Activated CD4-positive, alpha-beta T cell treated with anti-CD3 and anti-CD28 coated beads for 36 hours (primary cell): Measurements from ENCODE around the gene SAGE1. TPM values are rescaled to one million over a fixed set of nuclear protein-coding genes. Genes with fewer than 3 reads are reported as not detected.
"Not testable (repeated sequence)": the region's sequence is repeated elsewhere in the genome, so short reads cannot be mapped to it uniquely, and the experiment has no call there.

Experiments used
- ATAC-seq: fragments of 200-7000 bp; cut with Tn5 transposase; one replicate; pipeline ENCODE4 v1.10.0; 2021; ENCODE audit warnings: mild to moderate bottlenecking, moderate library complexity
- CTCF ChIA-PET: fragments of 350-600 bp; sonication (Branson Sonifier 250); formaldehyde crosslinking; loops from one replicate; lab custom pipeline; 2021; ENCODE audit warnings: antibody characterized with exemption; lab: Charles Lee
- POLR2A ChIA-PET: fragments of 350-600 bp; sonication (Branson Sonifier 250); formaldehyde crosslinking; loops from one replicate; lab custom pipeline; 2021; ENCODE audit warnings: antibody characterized with exemption, inconsistent platforms; lab: Charles Lee
- DNase-seq: peaks from one replicate; pipeline ENCODE4 v3.0.0-alpha.2; 2020
- H3K27ac Mint-ChIP-seq: one replicate; pipeline ENCODE4 v1.8.0; 2021; ENCODE audit warnings: mixed read lengths
- H3K27me3 Mint-ChIP-seq: one replicate; pipeline ENCODE4 v1.8.0; 2021; ENCODE audit warnings: mixed read lengths
- H3K36me3 Mint-ChIP-seq: one replicate; pipeline ENCODE4 v1.8.0; 2021; ENCODE audit warnings: low read depth, mixed read lengths
- H3K4me1 Mint-ChIP-seq: one replicate; pipeline ENCODE4 v1.8.0; 2021; ENCODE audit warnings: mixed read lengths
- H3K4me3 Mint-ChIP-seq: one replicate; pipeline ENCODE4 v1.8.0; 2021; ENCODE audit warnings: mild to moderate bottlenecking, moderate library complexity, mixed read lengths
- H3K9me3 Mint-ChIP-seq: one replicate; pipeline ENCODE4 v1.8.0; 2021; ENCODE audit warnings: low read depth, mixed read lengths
- intact Hi-C, 2 experiments: fragments of 100-400 bp; cut with DNase I in 1 of 2; cut with micrococcal nuclease in 1 of 2; formaldehyde crosslinking; loops; one replicate each; pipeline versions ENCODE4 v1.14.2 to v1.15.1; 2022 to 2024; cut with DNase I, micrococcal nuclease
- total RNA-seq, 2 experiments: library from RNA; stranded (reverse); gene quantifications; one replicate each; pipeline ENCODE4 v1.2.3, GENCODE V29; 2021

Gene SAGE1, protein sequence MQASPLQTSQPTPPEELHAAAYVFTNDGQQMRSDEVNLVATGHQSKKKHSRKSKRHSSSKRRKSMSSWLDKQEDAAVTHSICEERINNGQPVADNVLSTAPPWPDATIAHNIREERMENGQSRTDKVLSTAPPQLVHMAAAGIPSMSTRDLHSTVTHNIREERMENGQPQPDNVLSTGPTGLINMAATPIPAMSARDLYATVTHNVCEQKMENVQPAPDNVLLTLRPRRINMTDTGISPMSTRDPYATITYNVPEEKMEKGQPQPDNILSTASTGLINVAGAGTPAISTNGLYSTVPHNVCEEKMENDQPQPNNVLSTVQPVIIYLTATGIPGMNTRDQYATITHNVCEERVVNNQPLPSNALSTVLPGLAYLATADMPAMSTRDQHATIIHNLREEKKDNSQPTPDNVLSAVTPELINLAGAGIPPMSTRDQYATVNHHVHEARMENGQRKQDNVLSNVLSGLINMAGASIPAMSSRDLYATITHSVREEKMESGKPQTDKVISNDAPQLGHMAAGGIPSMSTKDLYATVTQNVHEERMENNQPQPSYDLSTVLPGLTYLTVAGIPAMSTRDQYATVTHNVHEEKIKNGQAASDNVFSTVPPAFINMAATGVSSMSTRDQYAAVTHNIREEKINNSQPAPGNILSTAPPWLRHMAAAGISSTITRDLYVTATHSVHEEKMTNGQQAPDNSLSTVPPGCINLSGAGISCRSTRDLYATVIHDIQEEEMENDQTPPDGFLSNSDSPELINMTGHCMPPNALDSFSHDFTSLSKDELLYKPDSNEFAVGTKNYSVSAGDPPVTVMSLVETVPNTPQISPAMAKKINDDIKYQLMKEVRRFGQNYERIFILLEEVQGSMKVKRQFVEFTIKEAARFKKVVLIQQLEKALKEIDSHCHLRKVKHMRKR
- total RNA-seq, result not detected

DNA sequence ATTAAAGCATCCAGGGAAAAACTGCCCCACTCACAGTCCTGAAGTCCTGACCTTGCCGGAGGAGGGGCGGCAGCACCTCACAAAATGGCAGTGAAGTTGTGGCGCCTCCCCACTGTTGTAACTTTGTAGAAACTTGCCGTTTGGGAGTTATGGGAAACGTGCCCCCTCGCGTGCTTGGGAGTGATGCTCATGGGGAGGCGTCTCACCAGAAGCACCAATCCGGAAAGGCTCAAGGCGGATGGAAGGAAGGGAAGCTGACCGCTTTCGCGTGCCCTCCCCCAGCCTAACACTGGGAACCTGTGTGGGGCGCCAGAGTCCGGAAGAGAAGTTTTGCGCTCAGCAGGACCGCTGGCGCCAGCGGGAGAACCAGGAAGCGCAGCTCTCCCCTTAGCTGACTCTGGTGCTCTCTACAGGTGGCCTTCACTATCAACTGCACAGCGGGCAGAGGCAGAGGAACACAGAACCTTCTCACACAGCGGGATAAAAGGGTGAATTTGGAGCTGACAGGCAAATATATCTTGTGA, at the start of gene SAGE1, which contains the start of gene CT45A10:
Gene SAGE1, plus strand, starts transcription at position 423 of the 524 bp plus-strand sequence. CDS start 2,527 bp downstream, outside the sequence.
Gene CT45A10, minus strand, starts transcription at position 151 of the 524 bp plus-strand sequence. CDS start 8,100 bp downstream, outside the sequence.
- H3K36me3 Mint-ChIP-seq, result no peaks in the 10 kb centered on the region
- no peak within 1 kb of the TSS for H3K4me3 Mint-ChIP-seq
- intact Hi-C loops, result no loop called here
- no peak for ATAC-seq
- ChIA-PET CTCF (interaction anchor here (0.6 kb wide), 1 partner anchor 10 kb away, joined by 3 read pairs; no protein-coding TSS in a partner anchor), POLR2A (no interaction called here)
- DNase-seq, result no peak
- H3K27me3 Mint-ChIP-seq, result no peaks in the 10 kb centered on the region
- no peak within 1 kb of the TSS for H3K27ac Mint-ChIP-seq
- no peaks in the 10 kb centered on the region for H3K9me3 Mint-ChIP-seq
- H3K4me1 Mint-ChIP-seq, result no peaks in the 10 kb centered on the region

DNA sequence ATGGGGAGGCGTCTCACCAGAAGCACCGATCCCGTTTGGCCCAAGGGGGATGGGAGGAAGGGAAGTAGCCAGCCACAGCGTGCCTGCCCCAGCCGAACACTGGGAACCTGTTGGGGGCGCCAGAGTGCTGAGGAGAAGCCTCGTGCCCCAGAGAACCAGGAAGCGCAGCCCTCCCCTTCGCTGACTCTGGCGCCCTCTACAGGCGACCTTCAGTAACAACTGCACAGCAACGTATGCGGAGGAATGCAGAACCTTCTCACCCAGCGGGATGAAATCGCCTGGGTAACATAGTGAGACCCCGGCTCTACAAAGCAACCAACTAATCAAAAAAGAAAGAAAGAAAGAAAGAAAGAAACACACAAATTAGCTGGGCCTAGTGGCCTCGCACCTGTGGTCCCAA, 39.1 kb upstream of the SAGE1 start, which contains the start of gene CT45A8:
Gene CT45A8, minus strand, starts transcription at position 101 of the 400 bp plus-strand sequence. CDS start 3,755 bp downstream, outside the sequence.
- H3K27ac Mint-ChIP-seq, POLR2A ChIA-PET, ATAC-seq, DNase-seq, H3K9me3 Mint-ChIP-seq, intact Hi-C loops, H3K4me3 Mint-ChIP-seq, H3K36me3 Mint-ChIP-seq, H3K27me3 Mint-ChIP-seq, CTCF ChIA-PET, H3K4me1 Mint-ChIP-seq: not testable (repeated sequence)

DNA sequence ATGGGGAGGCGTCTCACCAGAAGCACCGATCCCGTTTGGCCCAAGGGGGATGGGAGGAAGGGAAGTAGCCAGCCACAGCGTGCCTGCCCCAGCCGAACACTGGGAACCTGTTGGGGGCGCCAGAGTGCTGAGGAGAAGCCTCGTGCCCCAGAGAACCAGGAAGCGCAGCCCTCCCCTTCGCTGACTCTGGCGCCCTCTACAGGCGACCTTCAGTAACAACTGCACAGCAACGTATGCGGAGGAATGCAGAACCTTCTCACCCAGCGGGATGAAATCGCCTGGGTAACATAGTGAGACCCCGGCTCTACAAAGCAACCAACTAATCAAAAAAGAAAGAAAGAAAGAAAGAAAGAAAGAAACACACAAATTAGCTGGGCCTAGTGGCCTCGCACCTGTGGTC, 21.8 kb upstream of the SAGE1 start, which contains the start of gene CT45A9:
Gene CT45A9, minus strand, starts transcription at position 101 of the 400 bp plus-strand sequence. CDS start 3,751 bp downstream, outside the sequence.
- DNase-seq, H3K36me3 Mint-ChIP-seq, H3K4me1 Mint-ChIP-seq, H3K27ac Mint-ChIP-seq, POLR2A ChIA-PET, intact Hi-C loops, CTCF ChIA-PET, ATAC-seq, H3K9me3 Mint-ChIP-seq, H3K4me3 Mint-ChIP-seq, H3K27me3 Mint-ChIP-seq: not testable (repeated sequence)

DNA sequence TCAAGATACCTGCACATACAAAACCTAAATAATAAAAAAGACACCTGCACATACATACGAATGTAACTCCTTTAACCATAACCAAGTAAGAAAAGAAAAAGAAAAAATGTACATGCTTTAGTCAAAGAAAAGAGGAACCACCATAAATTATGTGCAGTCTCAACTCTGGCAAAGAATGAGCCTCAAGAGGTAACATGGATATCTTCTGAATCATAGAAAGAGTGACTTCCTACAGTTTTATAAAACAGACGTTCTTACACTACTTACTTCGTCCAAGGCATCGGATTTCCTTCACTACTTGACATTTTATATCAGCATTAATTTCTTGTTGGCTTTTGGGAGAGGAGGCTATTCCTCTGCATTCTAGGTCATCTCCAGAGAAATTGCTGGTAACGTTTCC, 10.8 kb upstream of the SAGE1 start:
- H3K4me3 Mint-ChIP-seq, H3K27ac Mint-ChIP-seq, H3K9me3 Mint-ChIP-seq, H3K36me3 Mint-ChIP-seq, H3K27me3 Mint-ChIP-seq, ATAC-seq, POLR2A ChIA-PET, intact Hi-C loops, H3K4me1 Mint-ChIP-seq, CTCF ChIA-PET, DNase-seq: not testable (repeated sequence)

DNA sequence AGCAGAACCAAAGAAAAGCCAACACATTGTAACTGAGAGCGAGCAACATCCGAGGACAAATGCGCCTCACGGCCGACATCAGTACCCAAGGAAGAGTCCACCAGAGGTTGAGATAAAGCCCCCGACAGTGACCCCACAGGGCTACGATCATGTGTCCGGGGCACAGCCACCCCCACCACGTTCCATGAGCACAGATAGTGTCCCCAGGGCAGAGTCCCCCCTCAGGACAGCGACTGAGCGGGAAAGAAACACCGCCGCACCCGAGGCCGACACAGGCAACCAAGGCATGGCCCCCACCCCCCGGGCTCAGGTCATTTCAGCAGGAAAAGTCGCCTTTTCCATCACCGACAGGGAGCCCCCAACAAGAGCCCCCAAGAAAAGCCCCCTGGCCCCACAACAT, 5.3 kb upstream of the SAGE1 start:
- H3K36me3 Mint-ChIP-seq, POLR2A ChIA-PET, H3K4me1 Mint-ChIP-seq, ATAC-seq, H3K27ac Mint-ChIP-seq, CTCF ChIA-PET, H3K9me3 Mint-ChIP-seq, H3K4me3 Mint-ChIP-seq, intact Hi-C loops, H3K27me3 Mint-ChIP-seq, DNase-seq: not testable (repeated sequence)

DNA sequence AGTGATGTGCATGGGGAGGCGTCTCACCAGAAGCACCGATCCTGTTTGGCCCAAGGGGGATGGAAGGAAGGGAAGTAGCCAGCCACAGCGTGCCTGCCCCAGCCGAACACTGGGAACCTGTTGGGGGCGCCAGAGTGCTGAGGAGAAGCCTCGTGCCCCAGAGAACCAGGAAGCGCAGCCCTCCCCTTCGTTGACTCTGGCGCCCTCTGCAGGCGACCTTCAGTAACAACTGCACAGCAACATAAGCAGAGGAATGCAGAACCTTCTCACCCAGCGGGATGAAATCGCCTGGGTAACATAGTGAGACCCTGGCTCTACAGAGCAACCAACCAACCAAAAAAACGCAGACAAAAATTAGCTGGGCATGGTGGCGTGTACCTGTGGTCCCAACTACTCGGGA, 4.5 kb upstream of the SAGE1 start:
- H3K9me3 Mint-ChIP-seq, CTCF ChIA-PET, intact Hi-C loops, ATAC-seq, H3K4me1 Mint-ChIP-seq, H3K27ac Mint-ChIP-seq, H3K36me3 Mint-ChIP-seq, POLR2A ChIA-PET, H3K27me3 Mint-ChIP-seq, H3K4me3 Mint-ChIP-seq: not testable (repeated sequence)
- peak; percentile 77 for DNase-seq

DNA sequence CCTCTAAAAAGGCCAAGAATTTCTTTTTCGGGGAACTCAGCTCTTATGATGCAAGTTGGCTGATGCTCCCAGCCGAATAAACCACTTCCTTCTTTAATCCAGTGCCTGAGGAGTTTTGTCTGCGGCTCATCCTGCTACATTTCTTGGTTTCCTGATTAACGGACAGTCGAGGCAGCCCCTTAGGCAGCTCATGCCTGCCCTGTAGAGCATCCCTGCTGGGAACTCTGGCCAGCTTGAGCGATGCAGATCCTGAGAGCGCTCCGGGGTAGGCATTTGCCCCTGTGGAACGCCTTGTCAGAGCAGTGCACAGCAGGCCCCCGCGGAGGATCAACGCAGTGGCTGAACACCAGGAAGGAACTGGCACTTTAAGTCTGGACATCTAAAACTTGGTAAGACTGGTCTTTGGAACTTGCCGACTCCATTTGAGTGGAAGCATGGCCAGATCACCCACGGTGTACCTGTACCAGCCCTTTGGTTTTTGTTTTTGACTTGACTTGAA, 3.4 kb upstream of the SAGE1 start:
- POLR2A ChIA-PET, result no interaction called here
- H3K27me3 Mint-ChIP-seq, result no peaks in the 10 kb centered on the region
- ATAC-seq, result no peak
- no peaks in the 10 kb centered on the region for H3K36me3 Mint-ChIP-seq
- intact Hi-C loops, result no loop called here
- H3K27ac Mint-ChIP-seq, result no peak overlapping the region
- H3K9me3 Mint-ChIP-seq, result no peaks in the 10 kb centered on the region
- H3K4me1 Mint-ChIP-seq, result no peaks in the 10 kb centered on the region
- no peak for DNase-seq
- CTCF ChIA-PET, result interaction anchor here (1.2 kb wide), 1 partner anchor 9 kb away, joined by 3 read pairs; no protein-coding TSS in a partner anchor
- no peak overlapping the region for H3K4me3 Mint-ChIP-seq

DNA sequence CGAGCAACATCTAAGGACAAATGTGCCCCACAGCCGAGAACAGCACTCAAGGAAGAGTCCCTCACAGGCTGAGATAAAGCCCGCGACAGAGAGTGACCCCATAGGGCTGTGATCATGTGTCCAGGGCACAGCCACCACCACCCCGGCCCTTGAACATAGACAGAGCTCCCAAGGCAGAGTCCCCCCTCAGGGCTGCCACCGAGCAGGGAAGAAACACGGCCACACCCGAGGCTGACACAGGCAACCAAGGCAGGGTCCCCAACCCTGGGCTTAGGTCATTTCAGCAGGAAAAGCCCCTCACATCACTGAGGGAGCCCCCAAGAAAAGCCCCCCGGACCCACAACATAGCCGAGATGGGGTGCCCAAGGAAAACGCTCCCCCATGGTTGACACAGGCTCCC, 735 bp upstream of the SAGE1 start:
- Mint-ChIP-seq H3K27me3 (no peaks in the 10 kb centered on the region), H3K4me3 (no peak overlapping the region), H3K36me3 (no peaks in the 10 kb centered on the region), H3K27ac (no peak overlapping the region), H3K4me1 (no peaks in the 10 kb centered on the region), H3K9me3 (no peaks in the 10 kb centered on the region)
- ATAC-seq, result no peak
- CTCF ChIA-PET, result no interaction called here
- intact Hi-C loops, result no loop called here
- DNase-seq, result no peak
- POLR2A ChIA-PET, result no interaction called here

DNA sequence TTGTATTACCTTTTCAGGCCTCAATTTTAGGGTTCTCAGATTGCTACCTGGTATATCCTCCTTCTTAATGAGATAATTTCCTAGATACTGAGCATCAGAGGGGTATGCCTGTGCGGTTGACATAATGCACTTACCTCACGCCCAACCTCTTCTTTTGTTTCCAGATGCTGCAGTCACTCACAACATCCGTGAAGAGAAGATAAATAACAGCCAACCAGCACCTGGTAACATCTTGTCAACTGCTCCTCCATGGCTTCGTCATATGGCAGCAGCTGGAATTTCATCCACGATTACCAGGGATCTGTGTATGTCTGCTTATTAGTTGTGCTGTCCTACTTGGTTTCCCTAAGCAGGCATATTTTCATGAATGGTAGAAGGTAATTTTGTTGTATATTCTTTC, 16.7 kb downstream of the SAGE1 start:
- H3K4me3 Mint-ChIP-seq, result no peak overlapping the region
- ChIA-PET POLR2A (no interaction called here), CTCF (no interaction called here)
- H3K27ac Mint-ChIP-seq, result no peak overlapping the region
- intact Hi-C loops, result no loop called here
- no peaks in the 10 kb centered on the region for H3K9me3 Mint-ChIP-seq
- ATAC-seq (no peak), DNase-seq (no peak)
- no peaks in the 10 kb centered on the region for H3K4me1 Mint-ChIP-seq
- H3K27me3 Mint-ChIP-seq, result peaks cover 3% of the 10 kb centered on the region
- H3K36me3 Mint-ChIP-seq, result no peaks in the 10 kb centered on the region

DNA sequence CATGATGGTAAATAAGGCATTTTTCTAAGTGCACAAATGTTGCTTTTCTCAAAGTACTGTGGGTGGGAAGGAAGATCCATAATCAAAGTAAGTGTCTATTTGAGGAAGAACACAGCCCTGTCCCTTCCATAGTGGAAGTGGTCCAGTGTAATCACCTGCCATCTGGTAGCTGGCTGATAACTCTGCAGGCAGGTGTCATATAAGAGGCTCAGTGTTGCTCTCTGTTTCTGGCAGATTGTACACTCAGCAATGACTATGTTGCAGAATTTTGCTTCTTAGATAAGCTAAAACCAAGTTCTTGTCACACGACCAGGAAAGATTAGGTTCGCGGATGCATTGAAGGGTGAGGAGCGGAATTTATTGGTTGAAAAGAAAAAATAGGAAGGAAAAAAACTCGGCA, 20.9 kb downstream of the SAGE1 start:
- Mint-ChIP-seq H3K36me3 (no peaks in the 10 kb centered on the region), H3K27me3 (peaks cover 3% of the 10 kb centered on the region), H3K27ac (no peak overlapping the region), H3K4me1 (no peaks in the 10 kb centered on the region), H3K9me3 (no peaks in the 10 kb centered on the region), H3K4me3 (no peak overlapping the region)
- ChIA-PET POLR2A (no interaction called here), CTCF (no interaction called here)
- ATAC-seq, result no peak
- DNase-seq, result no peak
- intact Hi-C loops, result no loop called here

DNA sequence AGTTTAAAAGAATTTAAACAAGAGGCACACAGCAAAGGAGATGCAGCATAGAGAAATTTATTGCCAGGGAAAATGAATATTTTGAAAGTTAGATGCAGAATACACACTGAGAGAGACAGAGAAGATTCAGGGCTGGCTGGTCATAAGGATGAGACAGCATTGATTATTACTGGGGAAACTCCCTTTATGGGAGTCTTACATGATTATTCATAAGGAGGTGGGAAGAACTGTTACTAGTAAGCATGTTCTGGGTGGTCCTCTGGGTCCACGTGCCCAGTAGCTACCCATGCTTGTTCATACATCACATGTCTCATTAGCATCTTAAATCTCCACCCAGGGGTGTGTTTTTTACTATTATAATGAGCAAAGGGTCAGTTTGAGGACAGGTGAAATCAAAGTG, 27.0 kb downstream of the SAGE1 start:
- H3K4me3 Mint-ChIP-seq, DNase-seq, H3K4me1 Mint-ChIP-seq, H3K27me3 Mint-ChIP-seq, ATAC-seq, H3K9me3 Mint-ChIP-seq, intact Hi-C loops, H3K36me3 Mint-ChIP-seq, H3K27ac Mint-ChIP-seq, POLR2A ChIA-PET: not testable (repeated sequence)
- CTCF ChIA-PET, result interaction anchor here (0.7 to 1.1 kb wide), 2 partner anchors 10 to 12 kb away, joined by 4 read pairs; no protein-coding TSS in a partner anchor
